HepG2 (cell line): ENCODE data around the gene WWC1. TPM values are rescaled to one million over a fixed set of nuclear protein-coding genes. Genes with fewer than 3 reads are reported as not detected.
A peak's percentile ranks its signal among the peaks of the same experiment; 100 is the strongest.

Experiments used
- BCL6 ChIP-seq: IDR thresholded peaks from 2 replicates; pipeline ENCODE4 v1.6.1; 2016; ENCODE audit warnings: missing genetic modification reagents, missing compliant biosample characterization
- DR1 ChIP-seq: sonication (generic); formaldehyde crosslinking; IDR thresholded peaks from 2 replicates; pipeline ENCODE4 v1.8.0; 2021; ENCODE audit warnings: mild to moderate bottlenecking, missing genetic modification reagents, inconsistent platforms
- E2F5 ChIP-seq: sonication (generic); formaldehyde crosslinking; conservative IDR thresholded peaks from 2 replicates; pipeline ENCODE4 v1.4.0; 2020; ENCODE audit warnings: missing genetic modification reagents
- EEA1 ChIP-seq: sonication (generic); formaldehyde crosslinking; IDR thresholded peaks from 2 replicates; pipeline ENCODE4 v1.5.1; 2020; ENCODE audit warnings: mild to moderate bottlenecking, missing genetic modification reagents, borderline replicate concordance
- FOSL2 ChIP-seq: sonication (generic); formaldehyde crosslinking; IDR thresholded peaks from 2 replicates; pipeline ENCODE4 v1.4.0; 2020; ENCODE audit warnings: missing genetic modification reagents
- HOXD1 ChIP-seq: sonication (generic); formaldehyde crosslinking; IDR thresholded peaks from 2 replicates; pipeline ENCODE4 v1.5.0; 2020; ENCODE audit warnings: missing genetic modification reagents
- KDM4B ChIP-seq: sonication (generic); formaldehyde crosslinking; IDR thresholded peaks from 2 replicates; pipeline ENCODE4 v1.4.0; 2020; ENCODE audit warnings: missing genetic modification reagents
- KIAA2018 ChIP-seq: sonication (generic); formaldehyde crosslinking; IDR thresholded peaks from 2 replicates; pipeline ENCODE4 v1.5.0; 2020; ENCODE audit warnings: mild to moderate bottlenecking, missing genetic modification reagents, borderline replicate concordance
- MATR3 ChIP-seq: sonication (generic); formaldehyde crosslinking; IDR thresholded peaks from 2 replicates; pipeline ENCODE4 v1.4.0; 2020; ENCODE audit warnings: missing genetic modification reagents
- MED13 ChIP-seq: sonication (generic); formaldehyde crosslinking; IDR thresholded peaks from 2 replicates; pipeline ENCODE4 v1.5.0; 2020; ENCODE audit warnings: missing genetic modification reagents
- MYPOP ChIP-seq: sonication (generic); formaldehyde crosslinking; IDR thresholded peaks from 2 replicates; pipeline ENCODE4 v1.8.1; 2023; ENCODE audit warnings: mild to moderate bottlenecking, moderate library complexity, missing genetic modification reagents
- PCBP1 ChIP-seq: fragments of 200-400 bp; formaldehyde crosslinking; IDR thresholded peaks from 2 replicates; pipeline ENCODE4 v1.6.1; 2017; ENCODE audit warnings: mild to moderate bottlenecking, low read depth, low read length, borderline replicate concordance
- RARG ChIP-seq: sonication (generic); formaldehyde crosslinking; IDR thresholded peaks from 2 replicates; pipeline ENCODE4 v1.4.0; 2020; ENCODE audit warnings: low read depth, mild to moderate bottlenecking, missing genetic modification reagents
- SRY ChIP-seq: sonication (generic); formaldehyde crosslinking; IDR thresholded peaks from 2 replicates; pipeline ENCODE4 v1.8.0; 2022; ENCODE audit warnings: mild to moderate bottlenecking, missing genetic modification reagents
- ZFP36 ChIP-seq: fragments of 150-350 bp; IDR thresholded peaks from 2 replicates; pipeline ENCODE4 v1.6.1; 2018; ENCODE audit warnings: borderline replicate concordance, low read length, low read depth; ENCODE audit not compliant: partially characterized antibody
- ZNF10 ChIP-seq: sonication (generic); formaldehyde crosslinking; IDR thresholded peaks from 2 replicates; pipeline ENCODE4 v1.4.0; 2020; ENCODE audit warnings: mild to moderate bottlenecking, low read depth, missing genetic modification reagents, borderline replicate concordance
- ZNF230 ChIP-seq: sonication (generic); formaldehyde crosslinking; IDR thresholded peaks from 2 replicates; pipeline ENCODE4 v1.4.0; 2020; ENCODE audit warnings: mild to moderate bottlenecking, missing genetic modification reagents
- ZNF589 ChIP-seq: sonication (generic); formaldehyde crosslinking; conservative IDR thresholded peaks from 2 replicates; pipeline ENCODE4 v1.8.0; 2022; ENCODE audit warnings: mild to moderate bottlenecking, moderate library complexity, missing genetic modification reagents
- ZNF746 ChIP-seq: sonication (generic); formaldehyde crosslinking; IDR thresholded peaks from 2 replicates; pipeline ENCODE4 v1.8.0; 2022; ENCODE audit warnings: mild to moderate bottlenecking, missing genetic modification reagents
- ZNF816 ChIP-seq: sonication (generic); formaldehyde crosslinking; IDR thresholded peaks from 2 replicates; pipeline ENCODE4 v1.8.0; 2022; ENCODE audit warnings: missing genetic modification reagents, mild to moderate bottlenecking, borderline replicate concordance
- polyA plus RNA-seq, 8 experiments: library from polyadenylated mRNA; depleted of rRNA in 3 of 8; stranded (reverse) in 7 of 8; unstranded in 1 of 8; fragments of >200 nt; fragmentation: Illumina TruSeq in 4 of 8; extraction: Trizol in 4 of 8; gene quantifications; 2 replicates each; pipeline versions ENCODE4 v1.2.1 to v1.2.3, GENCODE V29; 2011 to 2016; ENCODE audit warnings: low read depth in 4 of 8, missing spikeins in 1 of 8, mixed read lengths in 1 of 8; ENCODE audit not compliant: insufficient read depth in 1 of 8
- total RNA-seq, 5 experiments: library from RNA; depleted of rRNA; stranded (reverse); fragments of >200 nt; fragmentation: Illumina TruSeq; extraction: Trizol; gene quantifications; 2 replicates each; pipeline ENCODE4 v1.2.3, GENCODE V29; 2016; ENCODE audit warnings: low read depth in 1 of 5

WWC1 gene
- total and polyA plus RNA-seq, 2 of the 13 experiments (the other 11 are each of a cell fraction or from before 2014, with no cell fraction given), result 8.3 to 17.9 TPM

- TF ChIP-seq ZNF230 (CRISPR knock-in tag) (no peak), BCL6 (CRISPR knock-in tag) (no peak), MED13 (CRISPR knock-in tag) (no peak), KDM4B (no peak), DR1 (no peak), E2F5 (no peak), MYPOP (no peak), ZNF589 (CRISPR knock-in tag) (no peak), HOXD1 (CRISPR knock-in tag) (no peak), FOSL2 (CRISPR knock-in tag) (peak; percentile 91), EEA1 (CRISPR knock-in tag) (no peak), ZNF10 (CRISPR knock-in tag) (no peak), SRY (CRISPR knock-in tag) (no peak), MATR3 (CRISPR knock-in tag) (no peak), ZFP36 (no peak), RARG (CRISPR knock-in tag) (no peak), ZNF746 (CRISPR knock-in tag) (no peak), ZNF816 (no peak), KIAA2018 (no peak), PCBP1 (no peak)
Observed at GRCh38 chr5:168288349-168289245, 2.8 kb upstream of the WWC1 start (continued).
